HTERT RPE-1 (cell line): ENCODE results near the gene POLDIP2.

Experiments
- in situ Hi-C: fragments of 300-500 bp; cut with MboI; formaldehyde crosslinking; loops from 4 replicates; pipeline ENCODE4 v1.14.3; 2020; ENCODE audit warnings: low sequenced_read_pairs

The POLDIP2 gene, protein sequence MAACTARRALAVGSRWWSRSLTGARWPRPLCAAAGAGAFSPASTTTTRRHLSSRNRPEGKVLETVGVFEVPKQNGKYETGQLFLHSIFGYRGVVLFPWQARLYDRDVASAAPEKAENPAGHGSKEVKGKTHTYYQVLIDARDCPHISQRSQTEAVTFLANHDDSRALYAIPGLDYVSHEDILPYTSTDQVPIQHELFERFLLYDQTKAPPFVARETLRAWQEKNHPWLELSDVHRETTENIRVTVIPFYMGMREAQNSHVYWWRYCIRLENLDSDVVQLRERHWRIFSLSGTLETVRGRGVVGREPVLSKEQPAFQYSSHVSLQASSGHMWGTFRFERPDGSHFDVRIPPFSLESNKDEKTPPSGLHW

DNA sequence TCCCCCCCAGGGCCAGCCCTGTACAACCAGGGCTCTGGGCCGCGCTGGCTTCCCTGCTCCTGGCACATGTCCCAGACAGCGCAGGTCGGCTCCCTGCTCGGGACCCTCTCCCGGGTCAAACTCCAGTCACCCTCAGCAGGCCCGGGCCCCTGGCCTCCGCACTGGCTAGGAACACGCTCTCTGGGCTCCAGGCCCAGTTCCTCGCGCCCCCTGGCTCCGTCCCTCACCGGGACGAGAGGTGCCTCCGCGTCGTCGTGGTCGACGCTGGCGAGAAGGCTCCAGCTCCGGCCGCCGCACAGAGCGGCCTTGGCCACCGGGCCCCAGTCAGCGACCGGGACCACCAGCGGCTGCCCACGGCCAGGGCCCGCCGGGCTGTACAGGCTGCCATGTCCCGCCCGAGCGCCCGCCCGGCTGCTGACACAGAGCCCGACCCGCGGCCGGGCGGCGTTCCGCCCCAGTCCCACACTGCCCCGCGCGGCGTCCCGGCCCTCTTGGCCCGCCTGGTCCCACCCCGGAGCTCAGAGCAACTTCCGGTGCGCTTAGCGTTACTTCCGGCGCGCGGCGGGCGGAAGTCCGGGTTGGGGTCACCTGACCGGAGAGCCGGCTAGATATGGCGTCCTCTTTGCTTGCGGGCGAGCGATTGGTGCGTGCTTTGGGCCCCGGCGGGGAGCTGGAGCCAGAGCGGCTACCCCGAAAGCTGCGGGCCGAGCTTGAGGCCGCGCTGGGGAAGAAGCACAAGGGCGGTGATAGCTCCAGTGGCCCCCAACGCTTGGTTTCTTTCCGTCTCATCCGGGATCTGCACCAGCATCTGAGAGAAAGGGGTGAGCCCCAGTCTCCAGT, at the start of gene POLDIP2:
Gene POLDIP2, minus strand, starts transcription at position 467 of the 840 bp plus-strand sequence. Its CDS starts 79 bp downstream, at position 388.
- in situ Hi-C loops: no loop called here

DNA sequence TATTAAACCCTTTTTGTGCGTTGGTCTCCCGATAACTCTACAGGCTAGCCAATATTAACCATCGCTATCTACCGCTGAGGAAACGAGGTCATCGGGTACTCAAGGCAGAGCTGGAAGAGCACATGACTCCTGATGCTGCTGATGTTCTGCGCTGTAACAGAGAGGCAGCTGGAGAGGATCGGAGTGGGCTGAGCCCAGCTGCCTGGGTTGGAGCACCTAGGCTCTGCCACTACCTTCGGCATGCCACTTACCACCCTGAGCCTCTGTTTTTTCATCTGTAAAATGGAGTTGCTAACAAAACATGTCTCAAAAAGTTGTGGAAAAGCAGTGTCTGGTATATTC, 49.1 kb upstream of the POLDIP2 start:
- in situ Hi-C loops: no loop called here

GRCh38 chr17:28405632-28406472, 48.5 kb upstream of the POLDIP2 start, which contains the start of gene SLC46A1:
SLC46A1 (minus strand) TSS chr17:28406212; CDS start chr17:28406114, 98 bp downstream.
- in situ Hi-C loops: no loop called here

GRCh38 chr17:28404812-28405570, 47.7 kb upstream of the POLDIP2 start:
- in situ Hi-C loops: no loop called here

- in situ Hi-C loops: no loop called here
Measured at GRCh38 chr17:28404461-28404811, 47.1 kb upstream of the POLDIP2 start.

DNA sequence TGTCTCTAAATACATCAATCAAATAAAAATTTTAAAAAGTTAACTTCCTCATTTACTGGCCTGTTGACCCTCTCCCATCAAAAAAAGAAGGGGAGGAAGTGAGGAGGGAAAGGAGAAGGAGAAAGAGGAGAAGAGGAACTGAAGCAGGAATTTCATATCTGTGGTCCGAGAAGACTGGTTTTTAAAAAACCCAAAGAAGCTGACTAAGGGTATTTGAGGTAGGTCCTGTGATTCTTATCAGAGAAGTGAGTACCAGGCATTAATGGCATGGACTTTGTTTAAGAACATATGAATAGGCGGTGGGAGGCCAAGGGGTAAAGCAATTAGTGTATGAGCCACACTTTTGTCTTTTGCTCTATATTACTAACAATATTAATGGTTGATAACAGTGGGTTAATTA, 46.7 kb upstream of the POLDIP2 start:
- in situ Hi-C loops: no loop called here

DNA sequence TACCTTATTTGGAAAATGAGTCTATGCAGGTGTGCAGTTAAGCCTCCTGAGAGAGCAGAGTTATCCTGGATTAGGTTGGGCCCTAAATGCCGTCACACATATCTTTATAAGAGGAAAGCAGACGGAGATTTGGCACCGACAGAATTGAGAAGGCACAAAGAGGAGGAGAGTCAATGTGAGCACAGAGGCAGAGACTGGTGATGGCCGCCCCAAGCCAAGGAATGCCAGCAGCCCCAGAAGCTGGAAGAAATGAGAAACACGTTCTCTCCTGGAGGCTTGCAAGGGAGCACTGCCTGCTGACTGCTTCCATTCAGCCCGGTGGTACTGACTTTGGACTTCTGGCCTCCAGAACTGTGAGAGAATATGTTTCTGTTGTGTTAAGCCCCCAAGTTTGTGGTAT, 45.5 kb upstream of the POLDIP2 start:
- in situ Hi-C loops: no loop called here

- in situ Hi-C loops: no loop called here
Measured at GRCh38 chr17:28402224-28402630, 44.9 kb upstream of the POLDIP2 start.

- in situ Hi-C loops: no loop called here
Measured at GRCh38 chr17:28399808-28400207, 42.5 kb upstream of the POLDIP2 start.

DNA sequence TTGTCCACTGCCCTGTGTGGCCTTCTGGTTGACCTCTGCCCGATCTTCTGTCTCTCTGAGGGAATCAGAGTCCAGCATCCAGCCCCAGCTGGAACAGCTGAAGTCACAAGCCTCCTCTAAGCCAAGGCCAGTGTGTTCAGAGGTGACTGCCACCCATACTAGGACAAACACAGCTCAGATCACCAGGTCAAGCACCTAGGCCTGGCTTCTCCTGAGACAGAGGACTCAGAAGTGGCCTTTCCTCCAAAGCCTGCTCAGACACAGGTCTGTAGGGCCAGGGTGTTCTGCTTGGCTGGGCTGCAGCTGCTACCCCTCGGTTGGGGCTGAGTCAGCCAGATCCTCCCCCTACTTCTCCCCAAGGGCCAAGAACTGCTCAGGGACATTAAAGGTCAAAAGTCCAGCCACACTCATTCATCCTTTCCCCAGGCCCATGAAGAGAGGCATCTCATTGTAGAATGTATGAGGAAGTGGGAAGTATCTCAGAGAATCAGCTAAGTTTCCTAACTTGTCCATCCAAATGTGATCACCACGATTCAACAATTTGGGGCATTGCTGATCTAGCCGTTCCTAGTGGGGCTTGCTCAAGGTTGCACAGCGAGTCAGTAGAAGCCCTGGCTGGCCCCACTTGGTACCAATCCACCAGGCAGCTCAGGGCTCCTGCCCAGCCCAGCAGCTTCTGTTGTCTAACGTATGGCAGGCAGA, 41.1 kb upstream of the POLDIP2 start:
- in situ Hi-C loops: no loop called here

DNA sequence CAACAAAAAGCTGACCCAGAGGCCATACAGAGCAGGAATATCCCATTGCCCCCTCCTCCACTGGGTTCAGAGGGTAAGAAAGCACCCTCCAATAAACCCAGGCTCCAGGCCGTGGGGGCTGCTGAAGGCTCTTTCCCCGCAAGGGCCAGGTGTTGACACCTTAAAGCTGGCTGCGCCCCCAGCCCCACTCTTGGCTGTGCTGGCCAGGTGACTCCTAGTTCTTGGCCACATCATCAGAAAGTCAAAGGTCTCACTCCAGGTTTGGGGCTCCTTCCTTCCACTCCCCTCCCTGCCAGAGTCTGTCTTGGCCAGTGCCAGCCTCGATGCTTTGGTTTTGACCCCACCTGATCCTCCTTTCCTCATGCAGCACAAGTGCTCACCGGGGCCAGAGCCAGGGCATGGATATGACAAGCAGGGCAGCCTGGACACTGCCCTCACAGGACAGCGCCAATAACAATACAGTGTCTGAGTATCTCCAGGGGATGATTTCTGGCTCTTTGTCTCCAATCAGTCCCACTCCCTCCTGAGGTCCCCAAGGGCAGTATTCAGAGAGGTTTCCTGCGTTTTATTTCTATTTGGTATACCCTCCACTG, 40.5 kb upstream of the POLDIP2 start:
- in situ Hi-C loops: no loop called here

GRCh38 chr17:28397275-28397674, 39.9 kb upstream of the POLDIP2 start:
- in situ Hi-C loops: no loop called here

DNA sequence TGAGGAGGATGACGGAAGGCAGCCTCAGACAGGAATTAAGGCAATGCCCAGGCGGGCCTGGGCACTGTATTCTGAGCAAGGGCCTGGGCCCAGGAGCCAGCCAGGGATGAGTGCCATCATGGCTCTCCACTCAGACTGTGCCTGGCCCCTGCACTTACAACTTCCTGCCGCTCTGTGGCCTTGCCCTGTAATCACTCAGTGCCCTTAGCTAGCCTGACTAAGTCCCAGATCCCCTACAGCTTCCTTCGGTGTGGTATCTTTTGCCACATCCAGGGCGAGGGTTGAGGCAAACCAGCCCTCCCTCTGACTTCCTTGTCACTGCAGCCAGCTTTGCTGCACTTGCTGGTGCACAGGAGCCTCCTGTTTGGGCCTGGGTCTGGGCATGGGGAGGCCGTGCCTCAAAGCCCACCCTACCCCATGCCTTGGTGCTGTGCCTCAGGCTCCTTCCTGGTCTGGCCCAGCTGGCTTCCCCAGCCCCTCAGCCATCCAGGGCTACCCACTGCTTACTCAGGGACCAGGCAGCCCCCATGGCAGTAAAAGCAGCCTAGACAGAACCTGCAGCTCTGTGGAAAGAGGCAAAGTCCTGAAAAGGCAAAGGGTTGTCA, 39.4 kb upstream of the POLDIP2 start:
- in situ Hi-C loops: no loop called here

- in situ Hi-C loops: no loop called here
Measured at GRCh38 chr17:28395968-28396367, 38.6 kb upstream of the POLDIP2 start.

DNA sequence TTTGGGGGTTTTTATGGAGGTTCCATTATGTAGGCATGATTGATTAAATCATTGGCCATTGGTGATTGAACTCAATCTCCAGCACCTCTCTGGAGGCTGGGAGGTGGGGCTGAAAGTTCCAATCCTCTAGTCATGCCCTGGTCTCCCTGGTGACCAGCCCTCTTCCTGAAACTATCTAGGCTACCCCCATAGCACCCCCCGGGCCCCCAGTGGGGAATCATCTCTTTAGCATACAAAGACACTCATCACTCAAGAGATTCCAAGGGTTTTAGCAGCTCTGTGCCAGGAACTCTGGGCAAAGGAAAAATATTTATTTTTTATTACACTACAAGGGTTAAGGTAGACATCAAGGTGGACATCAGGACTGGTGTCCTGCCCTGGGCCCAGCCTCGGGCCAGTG, 38.1 kb upstream of the POLDIP2 start:
- in situ Hi-C loops: no loop called here

GRCh38 chr17:28394337-28395116, 37.2 kb upstream of the POLDIP2 start:
- in situ Hi-C loops: no loop called here

GRCh38 chr17:28392491-28392890, 35.2 kb upstream of the POLDIP2 start:
- in situ Hi-C loops: no loop called here

- in situ Hi-C loops: no loop called here
Measured at GRCh38 chr17:28391401-28391800, 34.1 kb upstream of the POLDIP2 start.
